Osteoblast (primary cell): Measurements from ENCODE around the gene SLC24A3. TPM values are rescaled to one million over a fixed set of nuclear protein-coding genes. Genes with fewer than 3 reads are reported as not detected.

Experiments used
- DNase-seq: peaks from one replicate; pipeline ENCODE4 v3.0.0; 2011; ENCODE audit warnings: low spot score, mixed read lengths; ENCODE audit not compliant: insufficient read length; ENCODE audit errors: missing footprints
- H2AFZ ChIP-seq: 2 replicates; pipeline ENCODE4 v1.6.0; 2011; ENCODE audit warnings: mild to moderate bottlenecking, low read length
- H3K27ac ChIP-seq: 2 replicates; pipeline ENCODE4 v1.5.1; 2011; ENCODE audit warnings: mild to moderate bottlenecking, low read depth, low read length, moderate library complexity
- H3K27me3 ChIP-seq: 2 replicates; pipeline ENCODE4 v1.6.0; 2012; ENCODE audit warnings: mild to moderate bottlenecking, control low read depth, inconsistent platforms, low read length, moderate library complexity; ENCODE audit not compliant: insufficient read depth
- H3K36me3 ChIP-seq: 2 replicates; pipeline ENCODE4 v1.5.1; 2011; ENCODE audit warnings: mild to moderate bottlenecking, low read length, control low read depth, moderate library complexity; ENCODE audit not compliant: insufficient read depth
- H3K4me1 ChIP-seq: 2 replicates; pipeline ENCODE4 v1.5.1; 2011; ENCODE audit warnings: mild to moderate bottlenecking, low read length, control low read depth, moderate library complexity; ENCODE audit not compliant: insufficient read depth
- H3K4me2 ChIP-seq: 2 replicates; pipeline ENCODE4 v1.6.0; 2011; ENCODE audit warnings: mild to moderate bottlenecking, low read length; ENCODE audit not compliant: insufficient read depth
- H3K4me3 ChIP-seq: fragments of 200-600 bp; sonication (generic); 3 replicates; pipeline ENCODE4 v1.5.1; 2012; ENCODE audit warnings: mild to moderate bottlenecking, low read length, inconsistent platforms; ENCODE audit not compliant: insufficient read depth
- H3K79me2 ChIP-seq: 2 replicates; pipeline ENCODE4 v1.6.0; 2012; ENCODE audit warnings: mild to moderate bottlenecking, low read length, control low read depth, inconsistent platforms; ENCODE audit not compliant: insufficient read depth
- H3K9me3 ChIP-seq: 2 replicates; pipeline ENCODE4 v1.5.1; 2011; ENCODE audit warnings: low read depth, low read length, control low read depth
- H4K20me1 ChIP-seq: 2 replicates; pipeline ENCODE4 v1.6.0; 2012; ENCODE audit warnings: mild to moderate bottlenecking, low read length, control low read depth; ENCODE audit not compliant: insufficient read depth
- total RNA-seq: library from RNA; depleted of rRNA; stranded (reverse); fragments of >200 nt; gene quantifications from 2 replicates; pipeline ENCODE4 v1.2.3, GENCODE V29; 2012
- TF ChIP-seq, protein P1 (sequence below): IDR thresholded peaks from 2 replicates; pipeline ENCODE4 v1.5.1; 2011; ENCODE audit warnings: mild to moderate bottlenecking, low read depth, low read length, moderate library complexity; ENCODE audit errors: extremely low read depth

Gene SLC24A3
- total RNA-seq, 1 donor: 1.1 TPM

GRCh38 chr20:19223640-19224039 is 11.2 kb downstream of the SLC24A3 start:
- no peak for DNase-seq
- Histone ChIP-seq H3K4me2 (no peak overlapping the region), H3K79me2 (no peaks in the 10 kb centered on the region), H3K9me3 (no peaks in the 10 kb centered on the region), H3K27me3 (no peaks in the 10 kb centered on the region), H2AFZ (no peak overlapping the region), H3K27ac (no peak overlapping the region), H3K36me3 (no peaks in the 10 kb centered on the region), H3K4me1 (no peaks in the 10 kb centered on the region), H3K4me3 (no peak overlapping the region), H4K20me1 (no peaks in the 10 kb centered on the region)
- TF ChIP-seq, protein P1, sequence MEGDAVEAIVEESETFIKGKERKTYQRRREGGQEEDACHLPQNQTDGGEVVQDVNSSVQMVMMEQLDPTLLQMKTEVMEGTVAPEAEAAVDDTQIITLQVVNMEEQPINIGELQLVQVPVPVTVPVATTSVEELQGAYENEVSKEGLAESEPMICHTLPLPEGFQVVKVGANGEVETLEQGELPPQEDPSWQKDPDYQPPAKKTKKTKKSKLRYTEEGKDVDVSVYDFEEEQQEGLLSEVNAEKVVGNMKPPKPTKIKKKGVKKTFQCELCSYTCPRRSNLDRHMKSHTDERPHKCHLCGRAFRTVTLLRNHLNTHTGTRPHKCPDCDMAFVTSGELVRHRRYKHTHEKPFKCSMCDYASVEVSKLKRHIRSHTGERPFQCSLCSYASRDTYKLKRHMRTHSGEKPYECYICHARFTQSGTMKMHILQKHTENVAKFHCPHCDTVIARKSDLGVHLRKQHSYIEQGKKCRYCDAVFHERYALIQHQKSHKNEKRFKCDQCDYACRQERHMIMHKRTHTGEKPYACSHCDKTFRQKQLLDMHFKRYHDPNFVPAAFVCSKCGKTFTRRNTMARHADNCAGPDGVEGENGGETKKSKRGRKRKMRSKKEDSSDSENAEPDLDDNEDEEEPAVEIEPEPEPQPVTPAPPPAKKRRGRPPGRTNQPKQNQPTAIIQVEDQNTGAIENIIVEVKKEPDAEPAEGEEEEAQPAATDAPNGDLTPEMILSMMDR: no peak

- DNase-seq: no peak
- Histone ChIP-seq H3K4me2 (no peak overlapping the region), H3K27me3 (no peaks in the 10 kb centered on the region), H3K4me3 (no peak overlapping the region), H3K27ac (no peak overlapping the region), H3K9me3 (no peaks in the 10 kb centered on the region), H2AFZ (no peak overlapping the region), H3K79me2 (no peaks in the 10 kb centered on the region), H3K36me3 (no peaks in the 10 kb centered on the region), H3K4me1 (no peaks in the 10 kb centered on the region), H4K20me1 (no peaks in the 10 kb centered on the region)
- TF ChIP-seq, protein P1: no peak
These were observed 19.1 kb downstream of the SLC24A3 start for GRCh38 chr20:19231359-19232035.

DNA sequence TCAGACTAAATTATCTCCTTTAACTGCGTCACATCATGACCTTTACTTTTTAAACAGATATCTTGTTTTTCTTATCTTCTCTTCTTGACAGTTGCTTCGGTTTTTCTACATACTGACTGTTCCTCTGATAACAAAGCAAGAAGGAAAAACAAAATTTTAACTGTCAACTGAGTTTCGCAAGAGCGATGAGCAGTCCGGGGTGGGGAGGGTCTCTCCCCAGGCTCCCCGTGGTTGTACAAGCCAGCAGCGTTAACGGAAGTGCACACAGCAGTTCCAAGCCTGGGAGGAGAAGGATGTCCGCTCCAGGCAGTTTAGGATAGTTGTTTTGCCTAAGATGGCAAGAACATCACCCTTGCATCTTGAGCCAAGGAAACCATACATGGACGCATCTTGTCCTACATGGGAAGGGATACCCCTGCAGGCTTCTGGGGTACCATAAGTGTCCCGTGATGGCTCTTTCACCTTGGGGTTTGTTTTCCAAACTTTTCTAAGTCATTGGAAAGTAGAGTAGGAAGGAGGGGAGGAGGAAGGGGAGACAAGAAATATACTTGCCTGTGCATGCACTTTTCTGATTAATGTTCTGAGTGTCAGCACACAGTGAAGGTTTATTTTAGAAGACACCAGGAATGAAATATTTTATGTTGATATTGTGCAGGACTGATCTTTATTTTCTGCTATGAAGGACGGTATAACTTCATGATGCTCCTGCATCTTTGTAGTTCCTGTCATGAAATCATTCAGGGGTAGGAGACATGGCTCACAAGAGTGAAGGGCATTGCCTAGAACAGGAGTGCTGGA is 20.8 kb downstream of the SLC24A3 start:
- DNase-seq: no peak
- H2AFZ ChIP-seq: no peak overlapping the region

More for the DNA sequence above, 20.8 kb downstream of the SLC24A3 start:
- TF ChIP-seq, protein P1: no peak
- Histone ChIP-seq H4K20me1 (no peaks in the 10 kb centered on the region), H3K4me3 (no peak overlapping the region), H3K36me3 (no peaks in the 10 kb centered on the region), H3K79me2 (no peaks in the 10 kb centered on the region), H3K4me2 (no peak overlapping the region), H3K27me3 (no peaks in the 10 kb centered on the region), H3K27ac (no peak overlapping the region), H3K9me3 (no peaks in the 10 kb centered on the region), H3K4me1 (no peaks in the 10 kb centered on the region)
